ENCODE measurements around the gene MCF2L. TPM values are rescaled to one million over a fixed set of nuclear protein-coding genes. Genes with fewer than 3 reads are reported as not detected.
"Not testable (repeated sequence)": the region's sequence is repeated elsewhere in the genome, so short reads cannot be mapped to it uniquely, and the experiment has no call there.

The MCF2L gene
- polyA plus RNA-seq, 10 donors, result 18.2 to 31.6 (median 20.6) TPM

GRCh38 chr13:113065406-113066141, 96.6 kb downstream of the MCF2L start:
- DNase-seq, result peak in 2 of 3 donors; percentile 37

- DNase-seq, result no peak
Observed at GRCh38 chr13:113066142-113066455, 97.1 kb downstream of the MCF2L start.

- DNase-seq, result no peak
Observed at GRCh38 chr13:113066746-113067145, 97.7 kb downstream of the MCF2L start.

GRCh38 chr13:113069861-113070805, 101.1 kb downstream of the MCF2L start:
- no peak for DNase-seq

DNA sequence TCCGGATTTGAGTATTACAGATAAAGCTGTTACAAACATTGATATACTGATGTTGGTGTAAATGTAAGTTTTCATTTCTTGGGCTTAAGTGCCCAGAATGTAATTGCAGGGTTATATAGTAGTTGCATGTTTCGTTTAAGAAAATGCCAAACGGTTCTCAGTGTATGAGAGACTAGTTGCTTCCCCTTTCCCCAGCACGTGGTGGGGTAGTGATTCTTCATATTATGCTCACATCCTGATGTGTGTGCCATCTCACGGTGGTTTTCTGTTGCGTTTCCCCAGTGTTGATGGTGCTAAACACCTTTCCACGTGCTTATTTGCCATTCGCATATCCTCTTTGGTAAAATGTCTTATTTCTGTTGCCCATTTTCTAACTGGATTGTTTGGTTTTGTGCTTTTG, 101.8 kb downstream of the MCF2L start:
- no peak for DNase-seq

GRCh38 chr13:113072376-113072775, 103.4 kb downstream of the MCF2L start:
- no peak for DNase-seq

DNA sequence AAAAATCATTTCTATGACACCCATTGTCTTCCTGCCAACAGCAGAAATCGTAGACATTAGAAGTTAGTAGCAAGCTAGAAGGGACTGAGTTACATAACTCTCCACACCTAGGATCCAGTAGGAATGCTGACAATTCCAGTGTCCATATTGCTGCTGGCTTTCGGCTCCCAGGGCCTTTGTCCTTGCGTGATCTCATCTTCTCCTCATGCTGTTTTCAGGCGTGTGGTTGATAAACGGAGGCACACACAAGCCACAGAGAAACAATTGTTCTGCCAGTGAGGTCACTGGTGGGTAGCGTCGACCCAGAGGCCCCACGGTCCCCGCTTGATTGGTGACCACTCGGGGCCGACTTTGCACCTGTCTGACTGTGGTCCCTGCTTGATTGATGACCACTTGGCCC, 104.9 kb downstream of the MCF2L start:
- no peak for DNase-seq

DNA sequence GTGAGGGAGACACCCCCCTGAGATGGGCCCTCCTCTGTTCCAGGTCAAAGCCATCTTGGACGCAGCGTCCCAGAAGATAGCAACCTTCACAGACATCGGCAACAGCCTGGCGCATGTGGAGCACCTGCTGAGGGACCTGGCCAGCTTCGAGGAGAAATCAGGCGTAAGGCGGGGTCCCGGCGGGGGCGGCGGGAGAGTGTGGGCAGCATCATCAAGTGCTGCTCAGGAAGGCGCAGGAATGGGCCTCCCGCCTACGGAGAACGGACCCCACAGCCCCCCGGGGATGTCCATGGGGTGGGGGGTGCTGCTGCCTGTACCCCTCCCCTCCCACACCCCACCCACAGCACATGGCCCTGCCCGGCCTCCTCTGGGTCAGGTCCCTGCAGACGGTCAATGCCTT, 105.4 kb downstream of the MCF2L start:
- no peak for DNase-seq

DNA sequence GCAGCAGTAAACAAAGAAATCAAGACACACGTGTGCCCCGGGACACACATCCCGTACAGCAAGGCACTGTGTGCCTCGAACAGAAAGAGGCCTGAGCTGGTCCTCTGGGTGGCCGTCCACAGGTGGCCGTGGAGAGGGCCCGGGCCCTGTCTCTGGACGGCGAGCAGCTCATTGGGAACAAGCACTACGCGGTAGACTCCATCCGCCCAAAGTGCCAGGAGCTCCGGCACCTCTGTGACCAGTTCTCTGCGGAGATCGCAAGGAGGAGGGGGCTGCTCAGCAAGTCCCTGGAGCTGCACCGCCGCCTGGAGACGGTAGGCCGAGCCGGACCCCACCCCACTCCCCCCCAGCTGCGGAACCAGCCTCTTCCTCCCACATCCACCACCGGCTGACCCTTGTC, 105.9 kb downstream of the MCF2L start:
- no peak for DNase-seq

- DNase-seq, result no peak
Observed at GRCh38 chr13:113075711-113076110, 106.7 kb downstream of the MCF2L start.

DNA sequence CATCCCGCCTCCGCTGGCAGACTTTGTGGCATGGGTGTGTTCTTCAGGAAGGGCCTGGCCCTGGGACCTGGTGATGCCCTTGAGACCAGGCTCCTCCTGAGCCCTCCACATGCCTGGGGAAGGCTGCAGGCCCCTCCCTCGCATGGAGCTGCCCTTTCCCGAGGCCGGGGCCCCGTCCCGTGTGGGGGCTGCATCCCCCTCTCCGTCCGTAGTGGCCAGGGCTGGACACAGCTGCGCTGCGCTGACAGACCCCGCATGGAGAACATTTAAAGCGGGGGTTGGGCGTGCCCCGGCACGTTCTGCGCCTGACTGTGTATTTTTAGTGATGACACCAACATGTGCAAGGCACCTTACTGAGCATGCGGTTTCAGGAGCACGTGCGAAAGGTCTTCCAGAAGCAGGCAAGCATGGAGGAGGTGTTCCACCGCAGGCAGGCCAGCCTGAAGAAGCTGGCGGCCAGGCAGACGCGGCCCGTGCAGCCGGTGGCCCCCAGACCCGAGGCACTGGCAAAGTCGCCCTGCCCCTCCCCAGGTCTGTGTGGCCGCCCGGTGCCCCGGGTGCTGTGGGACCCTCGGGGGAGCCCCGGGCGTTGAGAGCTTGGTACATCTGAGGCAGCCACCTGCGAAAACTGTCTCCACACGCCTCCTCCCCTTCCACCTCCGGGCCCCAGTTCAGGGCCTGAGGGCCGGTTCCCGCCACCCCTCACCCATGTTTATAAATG, 107.8 kb downstream of the MCF2L start:
- DNase-seq, result no peak

- DNase-seq, result no peak
Observed at GRCh38 chr13:113077566-113077952, 108.5 kb downstream of the MCF2L start.

DNA sequence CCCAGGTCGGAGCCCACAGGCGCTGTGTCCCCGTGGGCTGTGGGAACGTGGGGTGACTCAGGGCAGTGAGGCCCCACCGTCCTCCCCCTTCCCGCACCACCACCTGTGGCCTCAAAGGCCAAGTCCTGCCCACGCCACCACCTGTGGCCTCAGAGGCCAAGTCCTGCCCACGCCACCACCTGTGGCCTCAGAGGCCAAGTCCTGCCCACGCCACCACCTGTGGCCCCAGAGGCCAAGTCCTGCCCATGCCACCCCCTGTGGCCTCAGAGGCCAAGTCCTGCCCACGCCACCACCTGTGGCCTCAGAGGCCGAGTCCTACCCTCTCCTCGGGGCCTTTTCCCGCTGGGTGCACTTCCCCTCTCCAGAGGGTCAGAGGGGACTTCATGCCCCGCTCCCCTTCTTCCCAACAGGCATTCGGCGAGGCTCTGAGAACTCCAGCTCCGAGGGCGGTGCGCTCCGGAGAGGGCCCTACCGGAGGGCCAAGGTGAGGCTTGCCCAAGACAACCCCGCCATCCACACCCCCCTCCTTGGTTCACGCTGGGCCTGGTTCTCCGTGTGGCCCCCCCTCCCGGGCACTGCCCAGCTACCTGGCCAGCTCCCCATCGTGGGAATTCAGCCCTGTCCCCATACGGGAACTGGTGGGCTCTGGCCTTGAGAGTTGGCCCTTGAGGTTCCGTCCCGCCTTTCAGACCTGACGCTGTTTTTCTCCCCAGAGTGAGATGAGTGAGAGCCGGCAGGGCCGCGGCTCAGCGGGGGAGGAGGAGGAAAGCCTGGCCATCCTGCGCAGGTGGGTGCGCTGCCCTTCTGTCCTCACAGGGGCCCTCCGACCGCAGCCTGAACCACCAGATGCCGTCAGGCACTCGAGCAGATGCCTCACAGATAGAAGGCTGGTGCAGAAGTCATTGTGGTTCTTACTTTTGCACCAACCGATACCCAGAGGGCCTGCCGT, 109.2 kb downstream of the MCF2L start:
- DNase-seq, result no peak

GRCh38 chr13:113078902-113079780, 110.1 kb downstream of the MCF2L start:
- DNase-seq, result peak; percentile 34 to 68 (median 49)

DNA sequence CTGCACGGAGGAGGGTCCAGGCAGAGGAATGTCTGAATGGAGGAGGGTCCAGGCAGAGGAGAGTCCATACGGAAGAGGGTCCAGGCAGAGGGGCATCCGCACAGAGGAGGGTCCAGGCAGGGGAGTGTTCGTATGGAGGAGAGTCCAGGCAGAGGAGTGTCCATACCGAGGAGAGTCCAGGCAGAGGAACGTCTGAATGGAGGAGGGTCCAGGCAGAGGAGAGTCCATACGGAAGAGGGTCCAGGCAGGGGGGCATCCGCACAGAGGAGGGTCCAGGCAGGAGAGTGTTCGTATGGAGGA, 110.7 kb downstream of the MCF2L start:
- DNase-seq, result not testable (repeated sequence)

GRCh38 chr13:113080361-113080831, 111.4 kb downstream of the MCF2L start:
- no peak for DNase-seq

GRCh38 chr13:113080901-113081521, 112.0 kb downstream of the MCF2L start:
- no peak for DNase-seq

GRCh38 chr13:113082198-113083021, 113.4 kb downstream of the MCF2L start:
- DNase-seq, result no peak

- no peak for DNase-seq
Observed at GRCh38 chr13:113083022-113083373, 114.0 kb downstream of the MCF2L start.
